Measurements from ENCODE around the gene NOX3. TPM values are rescaled to one million over a fixed set of nuclear protein-coding genes. Genes with fewer than 3 reads are reported as not detected.

The NOX3 gene
- total and polyA plus RNA-seq, 8 donors = not detected

- intact Hi-C loops (cut with DNase I; ENCODE audit: low total_unique reads) = no loop called here
- H3K36me3 ChIP-seq = no peaks in the 10 kb centered on the region
- 74 to 86% (median 82%) methylated on average over 9 of the region's 9 CpGs for WGBS, 5 donors
These were observed 10.4 kb downstream of the NOX3 start for GRCh38 chr6:155444952-155445903.

GRCh38 chr6:155444120-155444917, 11.3 kb downstream of the NOX3 start:
- Histone ChIP-seq H3K4me3 (no peak overlapping the region), H3K27me3 (no peaks in the 10 kb centered on the region), H3K4me1 (peaks cover 0 to 8% (median 2%) of the 10 kb centered on the region in 4 donors), H3K36me3 (no peaks in the 10 kb centered on the region), H3K27ac (no peak overlapping the region), H3K9me3 (no peaks in the 10 kb centered on the region)
- intact Hi-C loops (cut with DNase I; ENCODE audit: low total_unique reads) = no loop called here
- WGBS, 5 donors = 79 to 90% (median 88%) methylated on average over 9 of the region's 9 CpGs
- TF ChIP-seq POLR2A (IDR thresholded peaks at IDR 0.05) (no peak), POLR2AphosphoS5 (IDR thresholded peaks at IDR 0.05) (no peak), CTCF (IDR thresholded peaks at IDR 0.05) (no peak), EP300 (IDR thresholded peaks at IDR 0.05) (no peak)
- no peak for DNase-seq

More at GRCh38 chr6:155444952-155445903, 10.4 kb downstream of the NOX3 start:
- H3K27me3 ChIP-seq = no peaks in the 10 kb centered on the region
- H3K9me3 ChIP-seq = no peaks in the 10 kb centered on the region
- peaks cover 0 to 10% (median 2%) of the 10 kb centered on the region in 4 donors for H3K4me1 ChIP-seq
- no peak for DNase-seq
- H3K27ac ChIP-seq = no peak overlapping the region
- no peak for TF ChIP-seq CTCF (IDR thresholded peaks at IDR 0.05)
- no peak for TF ChIP-seq POLR2A (IDR thresholded peaks at IDR 0.05)
- TF ChIP-seq POLR2AphosphoS5 (IDR thresholded peaks at IDR 0.05) = no peak
- no peak for TF ChIP-seq EP300 (IDR thresholded peaks at IDR 0.05)
- H3K4me3 ChIP-seq = no peak overlapping the region

- no peaks in the 10 kb centered on the region for H3K4me1 ChIP-seq
- intact Hi-C loops (cut with DNase I; ENCODE audit: low total_unique reads) = no loop called here
- no peak for DNase-seq
- H3K27me3 ChIP-seq = no peaks in the 10 kb centered on the region
- H3K36me3 ChIP-seq = no peaks in the 10 kb centered on the region
- no peaks in the 10 kb centered on the region for H3K9me3 ChIP-seq
- H3K4me3 ChIP-seq = no peak overlapping the region
- no peak for TF ChIP-seq POLR2AphosphoS5 (IDR thresholded peaks at IDR 0.05)
- no peak for TF ChIP-seq CTCF (IDR thresholded peaks at IDR 0.05)
- no peak for TF ChIP-seq POLR2A (IDR thresholded peaks at IDR 0.05)
- no peak for TF ChIP-seq EP300 (IDR thresholded peaks at IDR 0.05)
- H3K27ac ChIP-seq = no peak overlapping the region
- WGBS, 5 donors = 86 to 95% (median 91%) methylated on average over 9 of the region's 9 CpGs
These were observed 12.5 kb downstream of the NOX3 start for GRCh38 chr6:155443168-155443567.

- WGBS, 5 donors = 83 to 91% (median 86%) methylated on average over 5 of the region's 5 CpGs
- H3K9me3 ChIP-seq = no peaks in the 10 kb centered on the region
- TF ChIP-seq CTCF (IDR thresholded peaks at IDR 0.05) (no peak), POLR2A (IDR thresholded peaks at IDR 0.05) (no peak), POLR2AphosphoS5 (IDR thresholded peaks at IDR 0.05) (no peak), EP300 (IDR thresholded peaks at IDR 0.05) (no peak)
- intact Hi-C loops (cut with DNase I; ENCODE audit: low total_unique reads) = no loop called here
- no peak overlapping the region for H3K4me3 ChIP-seq
- no peaks in the 10 kb centered on the region for H3K36me3 ChIP-seq
- peaks cover 0 to 3% (median 1%) of the 10 kb centered on the region in 4 donors for H3K4me1 ChIP-seq
- no peak overlapping the region for H3K27ac ChIP-seq
- H3K27me3 ChIP-seq = no peaks in the 10 kb centered on the region
- DNase-seq = no peak
These were observed 13.1 kb downstream of the NOX3 start for GRCh38 chr6:155442562-155442961.
